Measurements from ENCODE around the gene TFDP2.

GRCh38 chr3:142057331-142057725 lies 92.0 kb downstream of the TFDP2 start:
- TF ChIP-seq CTCF (IDR thresholded peaks at IDR 0.05; ENCODE audit: low read depth, low read length, poor library complexity, severe bottlenecking) = no peak
- TF ChIP-seq EZH2phosphoT487 (IDR thresholded peaks at IDR 0.05; ENCODE audit: borderline replicate concordance, low read length) = no peak

Measured in DOHH2 (cell line).